NCI-H1105 treated with DMSO at 0.1 percent for 48 hours (cell line): Measurements from ENCODE around the gene AWAT1.
A peak's percentile ranks its signal among the peaks of the same experiment; 100 is the strongest.
"Not testable (repeated sequence)": the region's sequence is repeated elsewhere in the genome, so short reads cannot be mapped to it uniquely, and the experiment has no call there.

Experiments used
- DNase-seq: peaks from one replicate; lab custom pipeline; 2025; lab: John Stamatoyannopoulos, UW

Gene AWAT1

DNA sequence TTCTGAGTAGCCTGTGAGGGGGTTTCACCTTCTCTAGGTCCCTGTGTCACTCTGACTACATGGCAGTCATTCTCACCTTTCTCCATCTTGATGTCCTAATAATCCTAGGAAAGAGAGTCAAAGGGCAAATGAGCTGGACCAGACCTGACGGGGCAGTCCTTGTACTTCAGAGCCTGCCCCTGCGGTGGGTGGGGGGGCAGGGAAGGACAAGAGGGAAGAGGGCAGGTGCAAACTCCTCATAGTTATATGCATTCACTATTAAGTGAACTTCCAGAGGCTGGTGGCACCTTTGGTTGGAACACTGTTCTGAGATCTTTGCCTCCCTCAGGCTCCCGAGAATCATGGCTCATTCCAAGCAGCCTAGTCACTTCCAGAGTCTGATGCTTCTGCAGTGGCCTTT lies at the start of gene AWAT1:
AWAT1 (plus strand) TSS at position 301 of the 400 bp plus-strand sequence; CDS start at position 342, 41 bp downstream.
- no peak for DNase-seq

DNA sequence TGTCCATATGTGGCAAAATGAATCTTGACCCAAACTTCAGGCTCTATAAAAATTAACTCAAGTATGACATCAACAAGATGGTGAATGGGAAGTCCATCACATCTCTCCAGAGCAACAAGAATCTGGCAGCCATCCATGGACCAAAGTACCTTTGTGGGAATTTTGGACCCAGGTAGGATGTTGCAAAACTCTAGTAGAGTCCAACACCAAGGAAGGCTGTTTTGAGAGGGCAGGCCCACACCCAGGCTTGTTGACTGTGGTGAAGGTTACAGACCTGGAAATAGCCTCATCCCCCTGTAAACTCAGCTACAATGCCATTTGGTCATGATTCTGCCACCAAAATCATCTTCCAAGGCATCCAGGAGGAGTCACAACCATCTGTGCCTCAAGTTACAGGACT lies 44.2 kb upstream of the AWAT1 start:
- no peak for DNase-seq

DNA sequence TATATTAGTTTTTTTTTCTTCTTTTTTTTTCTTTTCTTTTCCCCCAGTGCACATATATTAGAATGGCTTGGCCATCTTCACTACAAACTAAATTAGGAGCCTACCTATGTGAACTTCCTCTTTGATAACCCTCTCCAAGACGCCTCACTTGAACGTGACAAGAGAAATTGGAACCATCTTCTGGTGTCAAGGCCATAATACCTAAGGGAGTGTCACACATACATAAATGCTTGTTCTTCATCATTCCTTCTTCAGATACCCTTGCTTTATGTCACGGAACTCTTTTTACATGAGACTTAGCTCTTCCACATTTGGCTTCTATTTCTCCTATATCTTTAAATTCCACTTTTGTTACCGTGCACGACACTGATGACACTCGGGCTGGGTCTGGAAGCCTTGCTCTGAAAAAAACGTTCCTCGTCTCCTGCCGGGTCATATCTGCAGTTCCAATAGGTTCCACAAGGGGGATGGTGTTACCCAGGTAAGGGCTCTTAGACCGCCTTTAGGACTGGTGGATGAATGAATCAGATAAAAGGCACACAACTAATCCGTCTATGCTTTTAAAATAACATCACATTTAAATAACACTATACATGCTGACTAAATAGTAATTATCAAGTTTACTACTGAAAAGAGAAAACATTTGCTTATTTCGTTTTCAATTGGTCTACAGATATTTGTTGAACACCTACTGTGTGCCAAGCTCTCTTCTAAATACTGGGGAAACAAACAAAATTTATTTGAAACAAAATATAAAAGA lies 37.3 kb upstream of the AWAT1 start:
- DNase-seq: peak; percentile 36

DNA sequence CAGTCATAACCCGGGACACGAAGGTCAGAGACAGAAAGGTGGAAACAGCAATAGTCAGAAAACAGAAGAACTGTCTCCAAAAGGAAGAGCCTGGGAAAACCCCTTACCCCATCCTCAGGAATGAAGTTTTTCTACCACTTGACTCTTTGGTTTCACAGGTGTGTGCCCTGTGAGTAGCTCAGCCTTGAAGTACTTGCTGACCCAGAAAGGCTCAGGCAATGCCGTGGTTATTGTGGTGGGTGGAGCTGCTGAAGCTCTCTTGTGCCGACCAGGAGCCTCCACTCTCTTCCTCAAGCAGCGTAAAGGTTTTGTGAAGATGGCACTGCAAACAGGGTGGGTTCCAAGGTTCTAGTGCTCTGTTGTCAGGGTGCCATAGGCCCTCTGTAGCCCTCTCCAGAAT lies 32.7 kb upstream of the AWAT1 start:
- no peak for DNase-seq

DNA sequence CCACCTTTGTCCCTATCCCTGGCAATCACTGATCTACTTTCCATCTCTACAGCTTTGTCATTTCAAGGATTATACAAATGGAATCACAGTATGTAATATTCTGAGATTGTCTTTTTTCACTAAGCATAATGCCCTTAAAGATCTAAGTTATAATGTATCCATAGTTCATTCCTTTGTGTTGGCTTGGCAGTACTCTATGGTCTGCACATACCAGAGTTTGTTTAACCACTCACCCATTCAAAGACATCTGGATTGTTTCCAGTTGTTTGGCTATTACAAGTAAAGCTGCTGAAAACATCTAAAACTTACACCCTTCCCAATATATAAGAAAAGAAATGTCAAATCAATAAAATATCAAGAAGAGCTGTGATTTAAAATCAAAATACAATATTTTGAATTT lies 26.0 kb upstream of the AWAT1 start:
- DNase-seq: no peak

DNA sequence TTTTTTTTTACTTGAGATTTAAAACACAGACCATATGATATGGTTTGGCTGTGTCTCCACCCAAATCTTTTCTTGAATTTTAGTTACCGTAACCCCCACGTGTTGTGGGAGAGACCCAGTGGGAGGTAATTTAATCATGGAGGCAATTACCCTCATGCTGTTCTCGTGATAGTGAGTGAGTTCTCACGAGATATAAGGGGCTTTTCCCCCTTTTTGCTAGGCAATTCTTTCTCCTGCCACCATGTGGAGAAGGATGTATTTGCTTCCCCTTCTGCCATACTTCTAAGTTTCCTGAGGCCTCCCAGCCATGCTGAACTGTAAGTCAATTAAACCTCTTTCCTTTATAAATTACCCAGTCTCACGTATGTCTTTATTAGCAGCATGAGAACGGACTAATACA lies 24.9 kb upstream of the AWAT1 start:
- not testable (repeated sequence) for DNase-seq

DNA sequence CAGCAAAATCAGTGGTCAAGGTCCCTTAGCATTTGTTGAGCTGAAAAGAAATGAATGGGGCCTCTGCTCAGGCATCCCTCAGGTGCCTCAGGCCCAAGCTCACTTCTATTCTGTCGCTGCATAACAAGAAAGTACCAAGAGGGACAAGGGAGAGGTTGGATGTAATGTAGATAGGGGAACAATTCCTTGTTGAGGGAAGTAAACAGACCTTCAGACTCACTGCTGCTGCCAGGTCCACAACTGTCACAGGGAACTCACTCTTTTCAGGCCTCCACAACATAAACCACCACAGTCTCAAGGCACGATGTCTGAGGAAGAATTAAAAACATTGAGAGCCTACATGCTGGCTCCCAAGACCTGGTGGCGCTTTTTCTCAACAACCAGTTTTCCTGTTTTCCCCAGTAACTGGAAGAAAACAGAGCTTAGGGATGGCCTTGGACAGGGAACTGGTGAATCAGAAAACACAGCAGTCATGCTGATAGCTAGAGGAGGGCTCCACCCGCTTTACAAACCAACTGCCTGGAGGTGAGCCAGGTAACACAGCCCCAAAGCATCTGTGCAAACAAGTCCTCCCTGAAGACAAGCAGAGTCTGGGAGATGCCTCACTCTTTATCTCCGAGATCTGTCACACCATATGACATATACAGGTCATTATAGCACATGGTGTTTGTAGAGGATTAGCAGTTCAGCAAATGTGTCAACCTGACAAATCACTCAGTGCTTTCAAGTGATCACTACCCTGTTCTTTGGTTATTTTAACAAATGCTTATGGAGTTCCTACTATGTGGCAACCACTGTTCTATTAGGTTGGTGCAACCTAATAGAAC lies 14.3 kb upstream of the AWAT1 start:
- DNase-seq: no peak

DNA sequence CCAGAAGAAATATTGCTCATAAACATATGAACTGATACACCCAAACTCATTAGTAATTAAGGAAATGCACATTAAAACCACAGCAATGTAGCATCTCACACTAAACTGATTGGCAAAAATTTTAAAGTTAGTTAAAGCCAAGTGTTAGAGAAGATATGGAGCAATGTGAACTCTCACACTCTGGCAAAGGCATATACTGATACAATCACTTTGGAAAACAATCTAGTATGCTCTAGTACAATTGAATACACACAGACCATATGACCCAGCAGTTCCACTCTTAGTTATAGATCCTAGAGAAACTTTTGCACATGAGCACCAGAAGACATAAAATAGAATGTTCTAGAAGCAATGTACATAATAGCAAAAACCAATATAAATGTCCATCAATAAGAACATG lies 8.4 kb upstream of the AWAT1 start:
- no peak for DNase-seq

DNA sequence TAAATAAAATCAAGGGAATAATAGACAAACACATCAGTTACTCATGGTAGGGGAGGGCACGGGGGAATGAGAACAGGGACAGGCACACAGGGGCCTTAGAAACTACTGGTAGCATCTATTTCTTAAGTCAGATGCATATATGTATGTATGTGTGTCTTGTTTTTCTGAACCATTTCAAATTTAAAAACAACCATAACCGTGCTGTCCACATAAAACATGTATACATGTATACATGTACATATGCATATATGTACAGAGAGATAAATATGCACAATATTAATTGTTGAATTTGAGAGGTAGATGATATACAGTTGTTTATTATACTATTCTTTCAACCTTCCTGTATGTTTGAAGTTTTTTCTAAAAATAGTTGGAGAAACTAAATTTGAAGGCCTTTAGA lies 7.8 kb upstream of the AWAT1 start:
- no peak for DNase-seq

DNA sequence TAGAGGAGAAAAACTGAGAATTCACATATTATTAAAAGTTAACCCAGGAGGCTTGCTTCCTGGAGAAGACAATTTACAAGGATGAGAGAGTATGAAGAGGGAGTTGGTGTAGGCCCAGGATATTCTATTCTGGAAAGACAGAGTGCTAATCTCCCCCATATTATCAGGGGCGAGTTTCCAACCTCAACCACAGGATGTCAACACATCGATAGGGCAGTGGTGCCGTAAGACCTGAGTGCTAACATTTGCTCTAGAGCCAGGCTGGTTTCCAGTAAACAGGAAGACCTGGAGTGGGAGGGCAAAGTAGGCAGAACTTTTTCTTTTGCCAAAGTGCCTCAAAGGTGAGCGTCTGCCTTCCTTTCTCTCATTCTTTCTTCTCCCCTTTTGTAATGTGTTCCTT lies 2.8 kb upstream of the AWAT1 start:
- DNase-seq: no peak

DNA sequence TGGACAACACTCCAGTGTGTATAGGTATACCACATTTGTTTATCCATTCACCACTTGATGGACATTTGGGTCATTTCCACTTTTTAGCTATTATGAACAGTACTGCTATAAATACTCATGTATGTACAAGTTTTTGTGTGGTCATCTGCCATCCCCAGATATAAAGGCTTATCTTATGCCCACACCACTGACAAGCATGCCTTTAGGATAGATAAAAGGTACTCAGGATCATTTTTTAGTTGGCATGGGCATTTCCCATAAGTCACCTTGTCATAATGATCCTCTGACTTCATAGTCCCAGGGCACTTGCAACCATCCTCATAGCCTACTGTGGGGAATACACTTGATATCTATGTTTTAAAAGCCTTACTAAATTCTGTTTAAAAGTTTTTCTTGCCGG lies 6.3 kb downstream of the AWAT1 start:
- no peak for DNase-seq

DNA sequence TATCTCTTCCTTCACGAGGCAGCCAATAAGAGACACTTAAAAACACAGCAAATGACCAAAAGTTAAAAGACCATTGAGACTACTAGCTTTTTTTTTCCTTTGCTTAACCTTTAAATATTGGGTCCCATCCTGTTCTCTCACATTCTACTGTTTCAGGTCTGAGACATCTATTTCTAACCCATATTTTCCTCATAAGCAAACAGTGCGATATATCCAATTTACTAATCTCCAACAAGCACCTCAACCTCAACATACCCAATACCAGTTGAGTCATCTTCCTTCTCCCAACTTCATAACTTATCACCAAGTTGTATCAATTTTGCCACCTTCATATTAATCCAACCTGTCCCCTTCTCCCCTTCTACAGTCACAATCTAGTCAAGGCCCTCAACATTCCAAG lies 7.0 kb downstream of the AWAT1 start:
- DNase-seq: no peak

DNA sequence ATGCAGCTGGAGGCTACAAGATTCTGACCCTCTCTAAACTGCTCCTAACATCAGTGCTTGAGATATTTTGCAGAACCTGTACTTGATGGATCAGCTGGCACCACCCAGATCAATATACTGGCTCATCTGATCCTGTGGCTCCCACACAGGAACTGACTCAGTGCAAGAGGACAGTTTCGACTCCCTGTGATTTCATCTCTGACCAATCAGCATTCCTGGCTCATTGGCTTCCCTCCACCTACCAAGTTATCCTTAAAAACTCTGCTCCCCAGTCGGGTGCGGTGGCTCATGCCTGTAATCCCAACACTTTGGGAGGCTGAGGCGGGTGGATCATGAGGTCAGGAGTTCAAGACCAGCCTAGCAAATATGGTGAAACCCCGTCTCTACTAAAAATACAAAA lies 9.1 kb downstream of the AWAT1 start:
- not testable (repeated sequence) for DNase-seq

DNA sequence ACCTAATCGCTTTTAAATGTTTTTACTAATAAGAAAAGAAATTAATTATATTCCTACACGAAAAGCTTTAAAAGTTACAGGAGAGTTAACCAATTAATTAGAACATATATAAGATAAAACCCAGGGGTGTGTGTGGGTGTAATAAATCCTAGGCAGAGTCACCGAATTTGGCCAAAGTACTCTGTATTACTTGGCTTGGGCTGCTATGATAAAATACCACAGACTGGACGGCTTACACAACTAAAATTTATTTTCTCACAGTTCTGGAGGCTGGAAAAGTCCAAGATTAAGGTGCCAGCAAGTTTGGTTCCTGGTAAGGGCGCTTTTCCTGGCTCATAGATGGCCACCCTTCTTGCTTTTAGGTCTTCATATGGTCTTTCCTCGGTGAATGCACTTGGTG lies 10.4 kb downstream of the AWAT1 start:
- DNase-seq: no peak

DNA sequence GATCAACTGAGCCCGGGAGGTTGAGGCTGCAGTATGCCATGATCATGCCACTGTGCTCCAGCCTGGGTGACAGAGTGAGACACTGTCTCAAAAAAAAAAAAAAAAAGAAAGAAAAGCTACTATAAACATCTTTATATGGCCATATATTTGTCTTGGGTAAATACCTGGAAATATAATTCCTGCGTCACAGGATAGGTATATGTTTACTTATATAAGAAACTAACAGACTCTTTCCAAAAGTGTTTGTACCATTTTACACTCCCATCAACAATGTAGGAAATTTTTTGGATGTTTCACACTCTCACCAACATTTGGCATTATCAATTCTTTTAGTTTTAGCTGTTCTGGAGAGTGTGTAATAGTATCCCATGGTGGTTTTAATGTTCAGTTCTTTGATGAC lies 12.8 kb downstream of the AWAT1 start:
- DNase-seq: no peak

DNA sequence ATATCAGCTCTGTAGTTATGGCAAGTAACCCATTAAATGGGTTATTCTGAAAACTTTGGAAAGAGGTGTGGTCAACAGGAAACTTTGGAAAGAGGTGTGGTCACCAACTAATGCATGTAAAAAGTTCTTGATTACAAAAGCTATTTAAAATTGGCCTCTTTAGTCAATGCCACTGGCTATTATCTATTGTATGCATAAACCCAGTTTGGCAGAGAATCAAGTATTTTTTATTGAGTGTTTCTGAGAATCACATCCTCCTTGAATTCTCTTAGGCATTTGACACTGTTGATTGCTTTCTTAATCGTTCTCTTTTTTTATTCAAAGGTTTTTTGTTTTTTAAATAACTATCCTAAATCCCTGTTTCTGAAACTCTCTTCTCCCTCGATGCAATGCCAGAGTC lies 18.0 kb downstream of the AWAT1 start:
- DNase-seq: no peak

DNA sequence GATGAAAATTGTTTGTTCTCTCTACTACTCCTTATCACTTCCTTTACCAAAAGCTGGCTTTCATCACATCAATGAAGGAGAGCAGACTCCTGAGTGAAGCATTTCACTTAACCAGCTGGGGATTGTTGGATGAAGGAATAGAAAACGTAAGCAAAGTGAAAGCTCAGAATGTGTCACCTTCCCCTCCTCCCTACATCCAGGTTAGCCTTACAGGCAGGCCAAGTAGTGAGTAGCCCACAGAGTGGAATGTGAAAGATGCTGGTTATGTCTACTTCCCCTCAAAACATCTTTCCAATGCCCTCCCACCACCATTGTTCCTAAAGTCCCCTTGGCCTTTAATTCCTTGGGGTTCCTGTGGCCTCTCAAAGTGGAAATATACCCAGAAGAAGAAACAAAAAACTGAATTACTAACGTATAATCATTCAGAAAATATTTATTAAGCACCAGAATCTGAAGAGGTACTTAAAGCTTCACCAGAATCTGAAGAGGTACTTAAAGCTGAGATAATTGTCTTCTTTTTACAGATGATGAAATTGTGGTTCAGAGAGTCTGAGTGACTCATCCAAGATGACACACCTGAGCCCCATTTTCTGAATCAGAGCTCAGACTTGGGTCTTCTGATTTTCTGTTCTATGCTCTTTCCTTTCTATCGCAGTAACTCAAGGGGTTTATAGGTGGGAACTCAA lies 19.1 kb downstream of the AWAT1 start:
- peak; percentile 23 for DNase-seq

DNA sequence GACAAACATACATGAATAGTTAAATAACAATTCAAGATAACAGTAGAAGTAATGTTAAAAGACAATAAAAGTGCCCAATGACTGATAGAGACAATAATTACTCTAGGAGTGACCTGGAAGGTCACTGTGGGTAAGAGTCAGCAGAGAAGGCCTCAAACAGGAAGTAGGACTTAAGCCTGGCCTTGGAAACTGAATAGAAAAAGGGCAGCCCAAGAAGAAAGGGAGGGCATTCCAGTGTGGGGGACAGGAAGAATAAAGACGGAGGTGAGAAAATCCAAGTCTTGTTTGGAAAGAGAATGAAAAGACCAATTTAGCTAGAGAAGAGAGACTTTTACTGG lies 19.6 kb downstream of the AWAT1 start:
- no peak for DNase-seq

DNA sequence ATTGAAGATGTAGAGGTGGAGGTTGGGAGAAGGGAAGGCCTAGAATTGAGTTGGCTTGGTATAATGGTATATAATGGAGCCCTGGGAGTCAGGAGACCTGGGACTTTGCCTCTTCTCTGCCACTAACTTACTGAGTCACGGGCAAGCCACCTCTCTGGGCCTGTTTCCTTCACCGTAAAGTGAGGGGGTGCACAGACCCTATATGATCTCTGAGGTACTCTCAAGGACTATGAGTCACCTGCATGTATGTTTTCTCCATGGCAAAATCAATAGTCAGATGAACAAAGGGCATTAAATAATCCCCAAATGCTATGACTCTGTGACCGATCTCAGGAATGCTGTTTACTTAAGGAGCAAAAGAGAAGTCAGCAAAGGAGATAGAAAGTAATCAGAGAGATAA lies 20.5 kb downstream of the AWAT1 start:
- DNase-seq: no peak

DNA sequence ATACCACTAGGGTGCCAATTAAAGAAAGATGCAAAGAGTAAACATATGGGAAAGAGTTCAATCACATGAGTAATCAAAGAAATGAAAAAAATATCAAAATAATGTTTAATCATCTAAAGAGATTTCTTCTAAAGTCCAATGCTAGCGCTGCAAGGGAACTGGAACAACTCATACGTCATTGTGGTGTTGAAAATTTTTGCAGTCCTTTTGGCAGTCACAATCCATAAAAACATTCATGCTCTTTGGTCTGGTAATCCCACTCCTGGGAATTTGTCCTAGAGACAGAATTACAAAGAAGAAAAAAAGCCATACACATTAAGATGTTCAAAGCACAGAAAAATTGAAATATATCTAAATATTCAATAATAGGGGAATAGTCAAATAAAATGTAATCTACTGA lies 21.0 kb downstream of the AWAT1 start:
- DNase-seq: no peak

DNA sequence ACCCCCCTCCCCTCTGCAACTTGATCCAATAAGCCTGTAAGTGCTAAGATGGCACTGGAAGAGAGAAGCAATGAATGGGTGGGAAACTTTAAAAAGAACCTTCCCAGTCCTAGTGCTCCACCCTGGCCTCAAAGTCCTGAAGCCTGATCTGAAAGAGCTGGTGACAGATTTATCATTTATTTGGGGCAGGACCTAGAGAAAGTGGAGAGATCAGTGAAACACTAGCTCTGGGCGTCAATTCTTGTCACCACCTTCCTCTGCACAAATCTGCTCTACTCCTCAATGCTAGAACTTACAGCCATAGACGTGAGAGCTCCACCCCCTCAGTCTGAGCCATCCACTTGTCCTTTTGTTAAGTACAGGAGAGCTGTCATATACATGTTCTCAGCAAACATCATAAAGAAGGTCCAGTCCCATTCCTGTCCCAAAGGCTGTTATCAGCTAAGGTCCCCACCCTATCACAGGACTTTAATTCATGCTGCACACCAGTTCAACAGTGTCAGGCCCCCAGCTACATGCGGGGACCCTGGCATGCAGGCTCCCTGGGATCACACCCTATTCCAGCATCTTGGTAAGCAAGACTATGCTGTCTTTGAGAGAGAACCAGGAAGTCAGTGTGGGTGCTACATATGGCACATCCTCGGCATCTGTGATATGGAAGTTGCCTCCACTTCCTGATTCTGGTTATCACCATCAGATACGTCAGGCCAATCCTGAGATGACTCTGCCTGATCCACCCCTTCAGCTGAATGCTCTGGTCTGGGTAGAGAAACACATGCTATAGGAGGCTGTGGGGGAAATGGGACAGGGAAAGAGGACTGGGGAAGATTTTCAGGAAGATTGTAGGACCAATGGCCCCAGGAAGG lies 23.2 kb downstream of the AWAT1 start:
- DNase-seq: no peak

DNA sequence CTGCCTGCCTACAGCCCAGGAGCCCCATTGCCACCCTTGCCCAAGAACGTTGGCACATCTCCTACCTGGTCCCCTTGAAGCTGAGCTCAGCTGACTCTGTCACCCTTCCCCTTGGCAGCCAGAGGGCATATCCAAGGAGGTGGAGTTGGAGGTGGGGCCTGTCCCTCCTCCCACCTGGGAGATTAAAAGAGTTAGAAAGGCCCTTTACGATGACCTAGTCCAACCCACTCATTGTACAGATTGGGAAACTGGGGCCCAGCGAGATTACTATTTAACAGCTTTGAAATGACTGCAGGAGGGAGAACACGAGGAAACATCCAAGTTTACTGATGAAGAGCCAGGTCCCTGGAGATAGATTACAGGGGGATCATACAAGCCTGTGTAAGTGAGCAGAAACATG lies 25.6 kb downstream of the AWAT1 start, which contains the start of gene P2RY4:
P2RY4 (minus strand) TSS at position 101 of the 400 bp plus-strand sequence. CDS start 580 bp downstream, outside the sequence.
- DNase-seq: no peak
